Measurements from ENCODE around the gene WIPF1. TPM values are rescaled to one million over a fixed set of nuclear protein-coding genes. Genes with fewer than 3 reads are reported as not detected.

The WIPF1 gene
- polyA plus RNA-seq, 1 of the 3 experiments (the other 2 are of a cell fraction): 56.7 TPM

DNA sequence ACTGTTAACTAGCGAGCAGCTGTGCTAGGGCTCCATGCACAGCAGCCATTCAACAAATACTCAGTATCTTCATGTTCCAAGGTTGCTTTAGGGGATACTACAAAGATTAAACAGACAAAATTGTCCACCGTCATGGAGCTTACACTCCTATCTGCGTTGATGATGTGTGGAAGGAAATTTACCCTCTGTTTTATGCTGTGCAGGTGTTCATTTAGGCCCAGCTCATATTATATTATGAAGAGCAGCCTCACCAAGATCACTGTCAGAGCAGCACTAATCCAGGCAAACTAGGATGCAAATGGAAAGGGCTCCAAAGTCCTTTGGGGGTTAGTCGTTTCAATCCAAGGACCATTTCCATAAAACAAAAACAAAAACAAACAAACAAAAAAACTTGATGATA, 13.4 kb upstream of the WIPF1 start:
- ChIA-PET CTCF (interaction anchor here (0.8 to 3.1 kb wide), 4 partner anchors 8 to 77 kb away, joined by 3 to 8 read pairs (median 5); no protein-coding TSS in a partner anchor), POLR2A (no interaction called here)
- Histone ChIP-seq H2AFZ (ENCODE audit: low read depth) (no peak overlapping the region), H3K4me3 (ENCODE audit: low read depth in 2 of 2, low read length in 1 of 2) (no peak overlapping the region), H3K27me3 (ENCODE audit: insufficient read depth) (no peaks in the 10 kb centered on the region), H3K79me2 (ENCODE audit: insufficient read depth) (peaks cover 26% of the 10 kb centered on the region), H3K36me3 (replicated peaks in 1 of 2; ENCODE audit: control insufficient read depth in 1 of 2, insufficient read depth in 2 of 2, low read length in 1 of 2) (peaks cover 11 to 14% of the 10 kb centered on the region in 2 experiments), H3K4me2 (no peak overlapping the region), H3F3A (replicated peaks; ENCODE audit: insufficient read depth) (peaks cover 26% of the 10 kb centered on the region), H3K4me1 (ENCODE audit: control insufficient read depth in 1 of 2, insufficient read depth in 2 of 2, low read depth in 1 of 2, low read length in 1 of 2) (peaks cover 15 to 40% of the 10 kb centered on the region in 2 experiments), H3K9me2 (no peaks in the 10 kb centered on the region), H3K27ac (ENCODE audit: low read depth in 2 of 2, low read length in 1 of 2) (no peak overlapping the region), H3K9me3 (no peaks in the 10 kb centered on the region), H3K9ac (no peak overlapping the region), H4K20me1 (ENCODE audit: insufficient read depth) (peaks cover 4% of the 10 kb centered on the region; the same call in 1 of the 2 replicates)
- no peak for DNase-seq
- 98% methylated on average over 4 of the region's 4 CpGs for WGBS (ENCODE audit: low lambda C conversion rate)
- no peak for TF ChIP-seq SIN3A (IDR thresholded peaks at IDR 0.05; ENCODE audit: borderline replicate concordance, low read depth, low read length)
- TF ChIP-seq CHD2 (IDR thresholded peaks at IDR 0.05; ENCODE audit: low read length, partially characterized antibody): no peak
- no peak for TF ChIP-seq RFX5 (IDR thresholded peaks at IDR 0.05; ENCODE audit: low read length)
- no peak for TF ChIP-seq GABPA (IDR thresholded peaks at IDR 0.05; ENCODE audit: low read depth)
- TF ChIP-seq, protein P1, sequence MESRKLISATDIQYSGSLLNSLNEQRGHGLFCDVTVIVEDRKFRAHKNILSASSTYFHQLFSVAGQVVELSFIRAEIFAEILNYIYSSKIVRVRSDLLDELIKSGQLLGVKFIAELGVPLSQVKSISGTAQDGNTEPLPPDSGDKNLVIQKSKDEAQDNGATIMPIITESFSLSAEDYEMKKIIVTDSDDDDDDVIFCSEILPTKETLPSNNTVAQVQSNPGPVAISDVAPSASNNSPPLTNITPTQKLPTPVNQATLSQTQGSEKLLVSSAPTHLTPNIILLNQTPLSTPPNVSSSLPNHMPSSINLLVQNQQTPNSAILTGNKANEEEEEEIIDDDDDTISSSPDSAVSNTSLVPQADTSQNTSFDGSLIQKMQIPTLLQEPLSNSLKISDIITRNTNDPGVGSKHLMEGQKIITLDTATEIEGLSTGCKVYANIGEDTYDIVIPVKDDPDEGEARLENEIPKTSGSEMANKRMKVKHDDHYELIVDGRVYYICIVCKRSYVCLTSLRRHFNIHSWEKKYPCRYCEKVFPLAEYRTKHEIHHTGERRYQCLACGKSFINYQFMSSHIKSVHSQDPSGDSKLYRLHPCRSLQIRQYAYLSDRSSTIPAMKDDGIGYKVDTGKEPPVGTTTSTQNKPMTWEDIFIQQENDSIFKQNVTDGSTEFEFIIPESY (IDR thresholded peaks at IDR 0.05; ENCODE audit: borderline replicate concordance, low read depth): no peak
- TF ChIP-seq RXRA (IDR thresholded peaks at IDR 0.05; ENCODE audit: borderline replicate concordance, low read depth): no peak
- TF ChIP-seq FOSL2 (IDR thresholded peaks at IDR 0.05; ENCODE audit: borderline replicate concordance, low read depth): no peak
- no peak for TF ChIP-seq RCOR1 (IDR thresholded peaks at IDR 0.05; ENCODE audit: low read length)
- no peak for TF ChIP-seq EZH2phosphoT487 (IDR thresholded peaks at IDR 0.05; ENCODE audit: borderline replicate concordance, low read depth)
- TF ChIP-seq TEAD4 (IDR thresholded peaks at IDR 0.05; ENCODE audit: borderline replicate concordance, insufficient read depth): no peak
- no peak for TF ChIP-seq NRF1 (IDR thresholded peaks at IDR 0.05; ENCODE audit: low read depth, low read length)
- TF ChIP-seq RAD21 (IDR thresholded peaks at IDR 0.05; ENCODE audit: low read length): no peak
- TF ChIP-seq JUND (IDR thresholded peaks at IDR 0.05): no peak
- no peak for TF ChIP-seq ELF1 (IDR thresholded peaks at IDR 0.05)
- TF ChIP-seq, protein P2, sequence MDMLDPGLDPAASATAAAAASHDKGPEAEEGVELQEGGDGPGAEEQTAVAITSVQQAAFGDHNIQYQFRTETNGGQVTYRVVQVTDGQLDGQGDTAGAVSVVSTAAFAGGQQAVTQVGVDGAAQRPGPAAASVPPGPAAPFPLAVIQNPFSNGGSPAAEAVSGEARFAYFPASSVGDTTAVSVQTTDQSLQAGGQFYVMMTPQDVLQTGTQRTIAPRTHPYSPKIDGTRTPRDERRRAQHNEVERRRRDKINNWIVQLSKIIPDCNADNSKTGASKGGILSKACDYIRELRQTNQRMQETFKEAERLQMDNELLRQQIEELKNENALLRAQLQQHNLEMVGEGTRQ (IDR thresholded peaks at IDR 0.05; ENCODE audit: borderline replicate concordance, low read depth, low read length): no peak
- TF ChIP-seq, protein P3, sequence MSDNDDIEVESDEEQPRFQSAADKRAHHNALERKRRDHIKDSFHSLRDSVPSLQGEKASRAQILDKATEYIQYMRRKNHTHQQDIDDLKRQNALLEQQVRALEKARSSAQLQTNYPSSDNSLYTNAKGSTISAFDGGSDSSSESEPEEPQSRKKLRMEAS (IDR thresholded peaks at IDR 0.05; ENCODE audit: low read depth): no peak
- no peak for TF ChIP-seq FOXM1 (IDR thresholded peaks at IDR 0.05; ENCODE audit: low read depth)
